HG03175 (cell line): Measurements from ENCODE around the gene COL26A1.
"Not testable (repeated sequence)": the region's sequence is repeated elsewhere in the genome, so short reads cannot be mapped to it uniquely, and the experiment has no call there.

Experiments used
- ATAC-seq: cut with Tn5 transposase; IDR thresholded peaks from one replicate; pipeline ENCODE4 v1.9.1; 2021; ENCODE audit warnings: mild to moderate bottlenecking, moderate library complexity; ENCODE audit not compliant: unreplicated experiment

COL26A1 gene

DNA sequence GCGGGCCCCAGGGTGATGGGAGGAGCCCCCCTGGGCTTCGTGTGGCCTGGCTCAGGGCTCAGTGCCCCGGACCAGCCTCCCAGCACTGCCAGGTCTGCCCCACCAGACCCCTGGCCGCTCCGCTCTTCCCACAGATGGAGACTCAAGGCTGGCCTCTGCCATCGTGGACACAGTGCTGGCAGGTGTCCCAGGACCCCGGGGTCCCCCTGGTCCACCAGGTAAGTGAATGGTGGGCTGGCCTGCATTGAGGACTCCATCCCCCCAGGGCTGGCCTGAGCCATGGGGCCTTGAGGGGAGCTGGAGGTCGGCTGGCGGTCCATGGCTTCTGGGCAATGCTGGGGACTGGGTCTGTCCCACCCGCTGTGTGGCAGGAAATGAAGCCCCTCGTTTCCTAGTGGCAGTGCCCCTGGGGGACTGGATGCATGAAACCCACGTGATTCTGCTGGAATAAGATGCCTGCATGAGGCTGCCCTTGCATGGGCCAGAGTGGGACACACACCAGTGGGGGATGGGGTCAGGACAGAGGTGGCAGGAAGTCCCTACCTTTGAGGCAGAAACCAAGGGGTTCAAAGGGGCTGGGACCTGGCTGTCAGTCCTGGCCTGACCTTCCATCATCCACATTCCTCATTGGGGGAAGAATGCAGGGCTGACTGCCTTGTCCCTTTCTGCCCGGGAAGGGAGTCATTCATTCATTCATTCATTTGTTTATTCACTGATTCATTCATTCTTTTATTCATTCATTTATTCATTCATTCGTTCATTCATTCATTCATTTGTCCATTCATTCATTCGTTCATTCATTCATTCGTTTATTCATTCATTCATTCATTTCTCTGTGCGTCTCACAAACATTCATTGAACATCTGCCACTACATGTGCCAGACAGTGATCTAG lies 184.6 kb downstream of the COL26A1 start:
- ATAC-seq, result no peak

DNA sequence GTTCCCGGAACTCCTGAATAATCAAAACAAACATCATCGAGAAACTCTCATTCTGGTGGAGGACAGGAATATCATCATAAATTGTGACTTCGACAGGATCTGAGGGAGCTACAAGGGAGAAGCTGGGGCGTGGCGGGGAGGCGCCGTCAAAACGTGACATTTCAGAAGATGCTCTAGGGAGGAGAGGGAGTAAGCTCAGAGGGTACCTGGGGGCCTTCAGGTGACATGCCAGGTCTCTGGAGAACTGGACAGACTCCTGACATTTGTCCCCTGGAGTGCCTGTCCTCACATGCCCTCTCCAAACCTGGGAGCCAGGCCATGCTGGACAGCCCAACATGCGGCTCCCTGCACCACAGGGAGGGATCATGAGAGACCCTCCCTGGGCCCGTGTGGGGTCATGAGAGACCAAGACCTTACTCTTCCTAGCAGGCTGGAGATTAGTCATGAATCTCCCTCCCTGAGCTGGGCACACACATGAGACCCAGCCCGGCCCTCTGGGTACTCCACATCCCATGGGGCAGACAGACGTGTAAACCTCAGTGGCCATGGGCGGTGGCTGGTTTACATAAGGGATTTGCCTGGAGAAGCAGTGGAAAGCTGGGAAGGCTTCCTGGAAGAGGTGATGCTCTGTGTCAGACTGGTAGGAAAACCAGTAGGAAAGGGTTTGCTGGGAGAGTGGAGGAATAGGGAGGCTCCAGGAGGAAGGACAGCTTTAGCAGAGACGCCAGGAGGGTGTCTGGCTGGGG lies 185.4 kb downstream of the COL26A1 start:
- no peak for ATAC-seq

DNA sequence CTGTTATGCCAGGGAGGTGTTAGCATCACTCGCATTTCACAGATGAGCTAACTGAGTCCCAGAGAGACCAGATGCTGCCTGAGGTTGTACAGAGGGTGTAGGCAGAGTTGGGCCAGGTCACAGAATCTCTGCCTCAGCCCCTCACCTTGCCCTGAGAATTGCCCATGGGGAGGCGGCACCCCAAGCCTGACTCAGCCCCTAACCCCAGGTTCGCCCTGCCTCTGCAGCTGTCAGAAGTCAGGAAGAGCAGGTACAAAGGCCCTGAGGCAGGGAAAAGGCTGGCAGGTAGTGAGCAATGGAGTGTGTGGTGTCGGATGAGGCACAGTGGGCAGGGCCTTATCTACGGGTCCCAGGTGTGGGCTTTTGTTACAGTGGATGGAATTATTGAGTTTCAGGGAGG lies 187.1 kb downstream of the COL26A1 start:
- no peak for ATAC-seq

DNA sequence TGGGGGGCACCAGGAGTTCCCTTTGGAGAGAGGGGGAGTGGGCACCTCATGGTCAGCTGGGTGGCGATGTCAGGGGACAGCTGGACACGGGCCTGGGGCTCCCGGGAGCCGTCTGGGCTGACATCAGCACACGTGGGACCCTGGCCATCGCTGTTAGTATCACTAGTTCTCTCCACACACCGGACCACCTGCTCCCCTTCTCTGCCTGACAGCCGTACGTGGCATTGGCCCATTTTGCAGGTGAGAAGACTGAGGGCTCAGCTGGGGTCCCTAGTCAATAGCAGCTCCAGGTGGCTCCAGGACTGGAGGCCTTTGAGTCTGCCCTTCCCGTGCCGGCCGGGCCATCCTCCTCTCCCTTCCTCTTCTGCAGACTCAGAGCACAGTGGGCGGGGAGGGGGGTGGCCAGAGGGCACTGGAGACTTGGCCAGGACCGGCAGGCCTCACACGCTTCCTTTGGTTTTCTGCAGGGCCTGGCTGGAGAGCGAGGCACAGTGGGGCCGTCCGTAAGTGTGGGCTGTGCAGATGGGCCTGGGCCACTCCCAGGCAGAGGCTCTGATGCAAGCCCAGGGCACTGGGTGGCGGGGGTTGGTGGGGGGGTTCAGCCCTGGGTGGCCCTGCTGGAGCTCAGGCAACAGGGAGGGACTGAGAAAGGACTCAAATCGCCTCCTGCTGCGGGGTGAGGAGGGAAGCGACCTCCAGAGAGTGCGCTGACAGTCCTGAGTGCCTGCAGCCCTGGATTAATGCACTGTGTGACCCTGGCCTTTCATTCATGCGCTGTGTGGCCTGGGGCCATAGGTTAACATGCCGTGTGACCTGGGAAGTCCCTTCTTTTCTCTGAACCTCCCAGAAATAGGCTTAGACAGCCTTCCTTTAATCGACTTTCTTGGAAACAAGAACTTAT lies 188.2 kb downstream of the COL26A1 start:
- no peak for ATAC-seq

DNA sequence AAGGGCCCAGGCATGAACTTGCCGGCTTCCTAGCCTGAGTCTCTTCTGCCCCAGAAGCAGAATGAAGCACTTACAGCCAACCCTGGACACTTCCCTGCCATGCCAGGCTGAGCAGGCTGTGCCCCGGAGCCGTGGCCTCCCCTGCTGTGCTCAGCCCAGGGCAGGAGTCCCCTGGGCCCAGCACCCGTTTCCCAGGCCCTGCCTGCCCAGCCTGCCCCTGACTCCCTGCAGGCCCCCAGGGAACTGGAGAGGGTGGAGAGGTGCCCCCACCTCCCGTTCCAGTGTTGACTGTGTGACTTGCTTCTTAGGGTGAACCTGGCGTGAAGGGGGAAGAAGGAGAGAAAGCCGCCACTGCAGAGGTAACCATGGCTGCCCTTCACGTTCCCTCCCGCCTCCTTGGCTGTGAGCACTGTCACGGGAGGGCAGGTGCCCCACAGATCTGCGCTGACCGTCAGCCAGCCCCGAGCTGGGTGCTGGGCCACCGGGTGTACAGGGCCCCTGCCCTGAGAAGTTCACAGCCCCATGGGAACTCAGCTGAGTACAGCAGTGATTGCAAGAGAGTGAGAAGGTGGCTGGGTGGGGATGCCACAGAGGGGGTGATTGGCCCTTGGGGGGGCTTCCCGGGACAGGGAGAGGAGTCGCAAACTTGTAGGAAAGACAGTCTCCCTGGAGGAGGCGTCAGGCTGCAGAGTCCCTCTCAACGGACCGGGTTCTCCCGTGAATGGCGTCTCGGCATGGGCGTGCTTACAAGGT lies 190.5 kb downstream of the COL26A1 start:
- no peak for ATAC-seq

DNA sequence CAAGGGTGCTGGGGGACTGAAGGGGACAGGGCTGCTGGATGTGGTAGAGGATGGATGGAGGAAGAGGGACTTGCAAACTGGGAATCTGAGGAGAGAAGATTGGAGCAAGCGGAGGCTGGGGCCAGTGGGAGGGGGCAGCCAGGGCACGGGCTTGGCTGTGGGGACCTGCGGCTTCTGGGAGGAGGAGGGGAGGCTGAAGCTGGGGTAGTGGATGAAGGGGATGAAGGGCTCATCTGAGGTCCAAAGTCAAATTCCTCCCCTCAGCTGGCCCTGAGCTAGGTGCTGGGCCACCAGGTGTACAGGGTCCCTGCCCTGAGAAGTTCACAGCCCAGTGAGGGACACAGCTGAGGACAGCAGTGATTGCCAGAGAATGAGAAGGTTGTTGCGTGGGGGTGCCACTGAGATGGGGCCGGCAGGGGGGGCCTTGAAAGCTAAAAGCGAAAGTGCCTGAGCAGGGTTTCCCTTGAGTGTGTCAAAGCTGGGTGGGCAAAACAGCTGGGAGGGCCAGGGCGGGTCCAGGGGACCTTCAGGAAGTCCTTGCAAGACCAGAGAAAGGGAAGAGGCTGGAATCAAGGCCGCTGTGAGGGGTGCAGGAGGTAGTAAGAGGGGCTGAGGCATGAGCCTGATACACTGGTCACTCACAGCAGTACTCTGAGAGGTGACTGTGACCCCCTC lies 191.2 kb downstream of the COL26A1 start:
- ATAC-seq, result no peak

DNA sequence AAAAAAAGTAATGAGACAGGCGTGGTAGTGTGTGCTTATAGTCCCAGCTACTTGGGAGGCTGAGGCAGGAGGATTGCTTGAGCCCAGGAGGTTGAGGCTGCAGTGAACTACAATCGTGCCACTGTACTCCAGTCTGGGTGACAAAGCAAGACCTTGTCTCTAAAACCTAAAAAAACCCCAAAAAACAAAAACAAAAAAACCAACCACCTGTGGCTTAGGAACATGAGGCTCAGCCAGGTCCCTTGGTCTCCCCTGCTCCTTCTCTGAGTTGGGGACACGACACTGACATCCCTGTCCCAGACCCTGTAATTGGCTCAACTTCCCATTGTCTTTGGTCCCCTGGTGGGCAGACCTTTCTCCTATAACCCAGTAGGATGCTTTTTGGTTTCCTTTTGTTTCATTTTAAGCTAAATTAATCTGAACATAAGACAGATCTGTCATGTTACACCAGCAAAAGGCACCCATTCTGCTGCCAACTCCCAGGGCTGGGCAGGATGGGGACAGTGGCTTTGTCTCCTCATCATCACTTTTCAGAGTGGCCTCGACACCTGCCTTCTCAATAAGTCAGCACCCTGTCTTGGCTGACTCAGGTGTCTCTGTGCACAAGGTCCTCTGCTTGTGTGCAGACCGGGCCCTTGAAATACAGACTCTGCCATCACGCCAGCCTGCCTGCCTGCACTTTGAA lies 192.1 kb downstream of the COL26A1 start:
- ATAC-seq, result no peak

DNA sequence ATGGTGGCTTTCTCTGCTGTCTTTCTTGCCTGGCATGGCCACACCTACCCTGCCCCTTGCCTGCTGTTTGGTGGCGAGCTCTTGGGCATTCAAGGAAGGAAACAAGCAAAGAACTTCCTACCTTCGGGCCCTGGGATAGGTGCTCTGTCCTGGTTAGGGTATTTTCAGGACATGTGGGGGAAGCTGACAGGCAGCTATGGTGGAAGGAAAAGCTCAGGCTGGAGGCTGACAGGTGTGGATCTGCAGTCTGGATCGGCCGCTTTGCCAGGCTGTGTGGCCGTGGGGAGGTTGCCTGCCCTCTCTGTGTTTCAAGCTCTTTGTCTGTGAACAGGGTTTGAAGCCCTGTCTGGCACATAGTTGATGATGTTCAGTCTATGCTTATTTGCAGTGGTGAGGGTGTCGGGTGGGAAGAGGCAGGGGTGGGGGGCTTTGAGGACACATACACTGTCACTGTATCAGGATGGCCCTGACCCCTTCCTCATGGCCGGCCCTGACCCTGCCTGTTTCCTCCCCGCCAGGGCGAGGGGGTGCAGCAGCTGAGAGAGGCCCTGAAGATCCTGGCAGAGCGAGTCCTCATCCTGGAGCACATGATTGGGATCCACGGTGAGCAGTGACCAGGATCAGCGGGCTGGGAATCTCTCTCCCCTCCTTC lies 192.7 kb downstream of the COL26A1 start:
- ATAC-seq, result no peak

DNA sequence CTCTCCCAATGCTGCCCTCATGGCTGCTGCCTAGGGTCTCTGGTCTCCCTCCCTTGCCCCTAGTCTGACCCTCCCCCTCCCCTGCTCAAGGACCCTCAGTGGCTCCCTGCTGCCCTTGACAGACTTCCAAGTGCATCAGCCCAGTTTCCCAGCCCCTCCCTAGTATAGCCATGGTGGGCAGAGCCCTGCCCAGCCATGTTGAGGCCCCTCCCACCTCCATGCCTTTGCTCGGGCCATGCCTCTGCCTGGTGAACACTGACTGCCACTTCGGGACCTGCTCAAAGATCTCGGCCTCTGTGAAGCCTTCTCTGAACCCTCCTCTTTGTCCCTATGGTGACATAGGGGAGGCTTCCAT lies 193.2 kb downstream of the COL26A1 start:
- no peak for ATAC-seq

DNA sequence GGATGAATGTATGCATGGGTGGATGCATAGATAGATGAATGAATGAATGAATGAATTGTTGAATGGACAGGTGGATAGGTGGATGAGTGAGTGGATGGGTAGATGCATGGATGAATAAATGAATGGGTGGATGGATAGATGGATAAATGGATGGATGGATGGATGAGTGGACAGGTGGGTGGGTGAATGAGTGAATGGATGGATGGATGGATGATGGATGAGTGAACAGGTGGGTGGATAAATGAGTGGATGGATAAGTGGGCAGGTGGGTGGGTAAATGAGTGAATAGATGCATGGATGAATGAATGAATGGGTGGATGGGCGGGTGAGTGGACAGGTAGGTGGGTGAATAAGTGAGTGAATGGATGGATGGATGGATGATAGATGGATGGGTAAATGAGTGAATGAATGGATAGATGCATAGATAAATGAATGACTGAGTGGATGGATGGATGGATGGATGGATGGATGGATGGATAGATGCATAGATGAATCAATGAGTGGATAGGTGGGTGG lies 193.8 kb downstream of the COL26A1 start:
- no peak for ATAC-seq

DNA sequence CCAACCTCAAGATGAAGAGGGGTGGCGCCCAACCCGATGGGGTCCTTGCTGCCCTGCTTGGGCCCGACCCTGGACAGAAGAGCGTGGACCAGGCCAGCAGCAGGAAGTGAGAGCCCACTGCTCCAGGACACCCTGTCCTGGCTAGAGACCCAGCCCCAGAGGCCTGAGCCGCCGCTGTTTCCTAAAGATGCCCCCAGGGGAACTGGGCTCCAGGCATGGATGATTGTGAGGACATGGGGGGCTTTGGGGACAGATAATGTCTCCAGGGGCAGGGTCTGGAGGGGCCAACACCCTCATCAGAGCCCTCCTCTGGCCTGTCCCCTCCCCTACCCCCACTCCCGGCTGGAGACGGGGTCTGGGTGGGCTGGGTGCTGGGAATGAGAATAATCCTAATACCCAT lies 194.7 kb downstream of the COL26A1 start:
- no peak for ATAC-seq

DNA sequence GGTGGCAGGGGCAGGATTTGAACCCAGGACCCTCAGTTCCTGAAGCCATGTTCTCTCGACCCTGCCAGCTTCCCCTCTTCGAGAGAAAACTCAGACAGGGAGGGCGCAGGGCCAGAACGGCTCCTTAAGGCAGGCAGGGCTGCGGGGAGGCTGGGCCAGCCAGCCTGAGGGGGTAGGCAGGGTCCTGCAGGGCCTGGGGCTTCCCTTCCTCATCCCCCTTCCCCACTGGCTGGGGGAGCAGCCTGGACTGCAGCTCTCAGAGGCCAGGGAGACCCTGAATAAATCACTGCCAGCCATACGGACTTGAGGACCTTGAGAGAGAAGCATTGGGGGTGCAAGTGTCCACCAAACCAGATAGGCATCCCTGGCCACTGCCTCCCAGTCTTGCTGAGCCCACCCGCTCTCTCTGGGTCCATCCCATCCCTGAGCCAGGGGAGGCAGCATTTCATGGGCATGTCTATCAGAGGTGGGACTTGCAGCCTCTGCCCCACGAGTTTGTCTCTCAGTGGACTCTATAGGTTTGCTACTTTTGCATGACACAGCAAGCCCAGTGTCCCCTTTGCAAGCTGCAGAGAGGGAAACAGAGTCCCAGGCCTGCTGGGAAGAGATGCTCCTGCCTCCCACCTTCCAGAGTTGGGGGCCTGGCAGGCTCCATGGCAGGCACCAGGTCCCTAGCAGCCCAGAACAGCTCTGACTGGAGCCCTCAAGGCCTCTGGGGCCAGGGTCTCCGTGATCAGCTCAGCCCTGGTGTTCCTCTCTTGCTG lies 195.5 kb downstream of the COL26A1 start:
- no peak for ATAC-seq

DNA sequence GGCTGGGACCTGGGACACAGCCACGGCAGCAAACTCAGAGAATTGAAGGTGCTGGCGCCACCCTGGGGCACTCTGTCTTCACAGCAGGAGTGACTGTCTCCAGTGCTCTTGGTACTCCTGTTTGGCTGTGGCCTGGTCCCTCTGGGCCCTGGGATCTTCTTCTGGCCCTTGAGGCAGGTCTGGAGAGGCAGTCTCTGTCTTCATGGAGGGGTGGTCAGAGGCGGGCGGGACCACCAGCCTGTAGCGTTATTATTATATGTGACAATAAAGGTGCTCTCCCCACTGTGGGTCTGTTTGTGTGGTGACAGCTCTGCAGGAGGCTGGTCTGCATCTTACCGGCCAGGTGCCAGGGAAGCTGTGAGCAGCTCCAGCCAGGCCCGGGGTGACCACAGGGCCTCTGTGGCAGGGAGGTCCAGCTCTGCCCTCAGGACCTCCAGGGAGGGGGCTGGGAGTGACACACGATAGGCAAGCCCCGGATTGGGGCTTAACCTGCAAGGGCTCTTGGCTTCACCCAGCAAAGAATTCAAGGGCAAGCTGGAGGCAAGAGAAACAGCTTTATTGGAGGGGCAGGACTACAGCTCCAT lies 196.2 kb downstream of the COL26A1 start:
- ATAC-seq, result no peak

DNA sequence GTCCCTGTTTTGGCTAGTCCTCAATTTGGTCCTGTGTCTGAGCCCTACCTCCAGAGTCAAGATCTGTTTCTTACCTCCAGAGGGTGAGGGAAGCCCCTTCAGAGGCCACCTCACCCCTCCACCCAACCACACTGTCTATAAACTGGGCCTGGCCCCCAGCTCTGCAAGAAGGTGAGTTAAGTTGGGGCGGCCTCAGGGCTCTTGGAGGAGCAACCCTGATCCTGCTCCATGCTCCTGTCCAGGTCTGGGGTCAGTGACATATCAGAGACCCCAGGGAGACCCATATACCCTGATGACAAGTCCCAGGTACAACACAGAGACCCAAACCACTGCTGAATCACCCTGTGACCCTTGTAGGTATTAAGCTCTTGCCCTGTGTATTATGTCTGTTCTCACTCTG lies 196.9 kb downstream of the COL26A1 start:
- no peak for ATAC-seq

DNA sequence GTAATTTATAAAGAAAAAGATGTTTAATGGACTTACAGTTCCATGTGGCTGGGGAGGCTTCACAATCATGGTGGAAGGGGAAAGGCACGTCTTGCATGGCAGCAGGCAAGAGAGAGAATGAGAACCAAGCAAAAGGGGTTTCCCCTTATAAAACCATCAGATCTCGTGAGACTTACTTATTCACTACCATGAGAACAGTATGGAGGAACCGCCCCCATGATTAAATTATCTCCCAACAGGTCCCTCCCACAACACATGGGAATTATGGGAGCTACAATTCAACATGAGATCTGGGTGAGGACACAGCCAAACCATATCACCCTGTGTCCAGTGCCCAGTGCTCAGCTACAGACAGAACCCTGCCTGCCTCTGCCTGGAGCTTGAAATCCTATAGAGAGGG lies 197.3 kb downstream of the COL26A1 start:
- not testable (repeated sequence) for ATAC-seq

DNA sequence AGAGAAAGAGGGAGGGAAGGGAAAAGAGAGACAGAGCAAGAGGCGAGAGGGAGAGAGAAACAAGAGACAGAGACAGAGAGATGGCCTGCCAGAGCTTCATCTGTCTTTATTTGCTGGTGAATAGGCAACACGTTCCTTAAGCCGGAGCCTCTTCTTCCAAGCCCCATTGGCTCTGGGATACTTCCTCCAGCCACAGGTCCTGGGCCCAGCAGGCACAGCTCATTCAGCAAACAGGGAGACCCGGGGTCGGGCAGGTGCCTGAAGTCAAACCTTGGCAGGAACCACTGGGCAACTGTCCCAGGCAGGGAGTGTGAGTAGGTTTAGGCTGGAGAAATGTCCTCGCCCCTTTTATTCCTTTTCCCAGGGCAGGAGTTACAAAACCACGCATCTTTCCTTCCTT lies 198.2 kb downstream of the COL26A1 start:
- ATAC-seq, result no peak

DNA sequence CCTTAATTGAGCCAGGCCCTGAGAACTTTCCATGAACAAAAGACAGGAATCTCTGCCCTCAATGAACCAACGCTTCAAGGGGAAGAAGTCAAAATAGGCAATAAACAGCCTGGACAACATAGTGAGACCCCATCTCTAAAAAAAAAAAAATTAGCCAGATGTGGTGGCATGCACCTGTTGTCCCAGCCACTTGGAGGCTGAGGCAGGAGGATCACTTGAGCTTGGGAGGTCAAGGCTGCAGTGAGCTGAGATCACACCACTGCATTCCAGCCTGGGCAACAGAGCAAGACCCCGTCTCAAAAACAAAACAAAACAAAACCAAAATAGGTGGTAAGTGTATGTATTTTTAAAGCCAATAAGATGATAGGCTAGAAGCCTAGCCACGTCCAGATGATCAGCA lies 198.6 kb downstream of the COL26A1 start:
- ATAC-seq, result not testable (repeated sequence)
